ENCODE results near the gene SCG3.
A peak's percentile ranks its signal among the peaks of the same experiment; 100 is the strongest.

SCG3 gene

DNA sequence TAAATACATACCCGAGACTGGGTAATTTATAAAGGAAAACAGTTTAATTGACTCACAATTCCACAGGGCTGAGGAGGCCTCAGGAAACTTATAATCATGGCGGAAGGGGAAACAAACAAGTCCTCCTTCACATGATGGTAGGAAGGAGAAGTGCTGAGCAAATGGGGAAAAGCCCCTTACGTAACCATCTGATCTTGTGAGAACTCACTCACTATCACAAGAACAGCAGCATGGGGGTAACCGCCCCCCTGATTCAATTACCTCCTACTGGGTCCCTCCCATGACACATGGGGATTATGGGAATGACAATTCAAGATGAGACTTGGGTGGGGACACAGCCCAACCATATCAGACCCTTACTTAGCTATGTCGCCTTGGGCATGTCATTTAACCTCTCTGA lies 27.7 kb downstream of the SCG3 start:
- no peaks in the 10 kb centered on the region for H3K36me3 ChIP-seq (ENCODE audit: control insufficient read depth, insufficient read depth, low read length)
- no peaks in the 10 kb centered on the region for H3K4me1 ChIP-seq (ENCODE audit: control insufficient read depth, insufficient read depth, low read length, poor library complexity, severe bottlenecking)
- no peak overlapping the region for H3K27ac ChIP-seq (ENCODE audit: low read depth, low read length, severe bottlenecking)
- H3K4me3 ChIP-seq (ENCODE audit: extremely low read depth, insufficient read depth, low read length, poor library complexity, severe bottlenecking) = no peak overlapping the region
- no peaks in the 10 kb centered on the region for H3K9me3 ChIP-seq (ENCODE audit: control insufficient read depth, low read length)
- WGBS, 2 experiments (ENCODE audit: insufficient coverage in 2 of 2) = 82 to 92% methylated on average over 2 of the region's 5 CpGs

DNA sequence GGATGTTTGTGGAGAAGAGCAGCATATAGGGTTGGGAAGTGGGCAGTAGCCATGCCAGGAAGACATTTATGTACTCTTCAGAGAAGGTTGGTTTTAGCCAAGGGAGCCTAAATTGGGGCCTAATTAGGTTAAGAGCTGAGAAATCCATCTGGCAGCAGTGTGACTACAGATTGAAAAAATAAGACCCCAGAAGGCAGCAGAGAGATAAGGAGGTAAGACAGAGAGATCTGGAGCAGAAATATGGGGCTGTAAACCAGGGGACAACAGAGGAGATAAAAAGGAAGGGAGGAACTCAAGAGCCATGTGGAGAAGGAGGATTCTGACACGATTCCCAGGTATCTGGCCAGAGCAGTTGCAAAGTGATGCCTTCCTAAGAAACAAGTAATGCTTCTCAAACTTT lies 32.9 kb downstream of the SCG3 start:
- no peak overlapping the region for H3K27ac ChIP-seq (ENCODE audit: low read depth, low read length, severe bottlenecking)
- H3K36me3 ChIP-seq (ENCODE audit: control insufficient read depth, insufficient read depth, low read length) = no peaks in the 10 kb centered on the region
- H3K4me1 ChIP-seq (ENCODE audit: control insufficient read depth, insufficient read depth, low read length, poor library complexity, severe bottlenecking) = no peaks in the 10 kb centered on the region
- no peak overlapping the region for H3K4me3 ChIP-seq (ENCODE audit: extremely low read depth, insufficient read depth, low read length, poor library complexity, severe bottlenecking)
- no peaks in the 10 kb centered on the region for H3K9me3 ChIP-seq (ENCODE audit: control insufficient read depth, low read length)
- WGBS, 2 experiments (ENCODE audit: insufficient coverage in 2 of 2) = 89 to 100% methylated on average over 1 of the region's 1 CpG

DNA sequence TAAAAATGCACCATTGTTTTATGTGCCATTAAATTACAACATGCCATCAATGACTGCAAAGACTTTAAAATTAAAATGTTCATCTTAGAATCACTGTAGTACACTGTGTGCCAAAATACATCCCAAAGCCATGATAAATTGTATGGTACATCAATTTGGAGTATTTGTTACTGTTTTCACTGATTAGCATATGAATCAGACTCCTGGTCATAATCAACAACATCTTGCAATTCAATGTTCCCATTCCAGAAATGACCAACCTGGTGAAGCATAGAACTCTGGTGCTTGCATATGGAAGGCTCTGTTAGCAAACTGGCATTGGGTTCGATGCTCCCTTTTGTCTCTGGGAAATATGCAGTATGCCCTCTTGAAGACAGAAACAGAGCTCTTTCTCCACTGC lies 33.6 kb downstream of the SCG3 start:
- Histone ChIP-seq H3K9me3 (ENCODE audit: control insufficient read depth, low read length) (no peaks in the 10 kb centered on the region), H3K4me3 (ENCODE audit: extremely low read depth, insufficient read depth, low read length, poor library complexity, severe bottlenecking) (no peak overlapping the region), H3K4me1 (ENCODE audit: control insufficient read depth, insufficient read depth, low read length, poor library complexity, severe bottlenecking) (no peaks in the 10 kb centered on the region), H3K27ac (ENCODE audit: low read depth, low read length, severe bottlenecking) (no peak overlapping the region), H3K36me3 (ENCODE audit: control insufficient read depth, insufficient read depth, low read length) (no peaks in the 10 kb centered on the region)
- WGBS, 2 experiments (ENCODE audit: insufficient coverage in 2 of 2) = 70 to 77% methylated on average over 1 of the region's 1 CpG

DNA sequence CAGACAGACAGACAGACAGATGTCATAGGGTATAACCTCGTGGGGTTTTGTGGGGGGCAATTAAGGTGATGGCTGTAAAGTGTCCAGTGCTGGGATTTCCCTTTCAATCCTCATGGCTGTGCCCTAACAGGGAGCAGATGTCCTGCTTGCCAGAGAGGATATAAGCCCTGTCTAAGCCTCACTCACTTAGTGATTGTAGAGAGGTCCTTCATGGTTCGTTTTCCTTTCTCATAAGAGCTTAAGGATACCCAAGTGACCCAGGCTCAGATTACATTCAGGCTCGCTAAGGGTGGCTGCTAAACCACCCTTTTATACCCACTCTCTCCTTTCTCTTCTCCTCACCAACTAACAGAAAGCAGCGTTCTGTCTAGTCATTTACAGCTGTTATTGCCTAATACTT lies 36.9 kb downstream of the SCG3 start:
- H3K4me1 ChIP-seq (ENCODE audit: control insufficient read depth, insufficient read depth, low read length, poor library complexity, severe bottlenecking) = peaks cover 9% of the 10 kb centered on the region
- H3K27ac ChIP-seq (ENCODE audit: low read depth, low read length, severe bottlenecking) = no peak overlapping the region
- H3K9me3 ChIP-seq (ENCODE audit: control insufficient read depth, low read length) = no peaks in the 10 kb centered on the region
- H3K4me3 ChIP-seq (ENCODE audit: extremely low read depth, insufficient read depth, low read length, poor library complexity, severe bottlenecking) = no peak overlapping the region
- H3K36me3 ChIP-seq (ENCODE audit: control insufficient read depth, insufficient read depth, low read length) = no peaks in the 10 kb centered on the region
- WGBS, 2 experiments (ENCODE audit: insufficient coverage in 2 of 2) = 70 to 84% methylated on average over 2 of the region's 4 CpGs

DNA sequence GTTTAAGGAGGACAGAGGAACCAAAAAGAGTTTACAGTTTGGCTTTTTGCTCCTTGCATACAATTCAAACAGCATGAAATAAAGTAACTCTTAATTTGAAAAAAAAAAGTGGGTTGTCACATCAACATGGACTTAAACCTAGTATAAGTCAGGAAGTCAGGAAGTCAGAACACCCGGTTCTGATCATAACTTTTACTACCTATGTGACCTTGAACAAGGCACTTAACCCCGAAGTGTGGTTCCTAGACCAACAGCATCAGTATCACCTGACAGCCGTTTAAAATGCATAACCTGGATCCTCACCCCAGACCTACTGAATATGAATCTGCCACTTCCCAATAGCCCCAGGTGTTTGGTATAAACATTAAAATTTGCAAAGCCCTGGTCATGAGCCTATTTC lies 37.4 kb downstream of the SCG3 start:
- 100% methylated on average over 1 to 2 of the region's 3 CpGs for WGBS, 2 experiments (ENCODE audit: insufficient coverage in 2 of 2)
- no peak overlapping the region for H3K4me3 ChIP-seq (ENCODE audit: extremely low read depth, insufficient read depth, low read length, poor library complexity, severe bottlenecking)
- H3K27ac ChIP-seq (ENCODE audit: low read depth, low read length, severe bottlenecking) = no peak overlapping the region
- H3K9me3 ChIP-seq (ENCODE audit: control insufficient read depth, low read length) = no peaks in the 10 kb centered on the region
- no peaks in the 10 kb centered on the region for H3K36me3 ChIP-seq (ENCODE audit: control insufficient read depth, insufficient read depth, low read length)
- H3K4me1 ChIP-seq (ENCODE audit: control insufficient read depth, insufficient read depth, low read length, poor library complexity, severe bottlenecking) = peaks cover 9% of the 10 kb centered on the region

DNA sequence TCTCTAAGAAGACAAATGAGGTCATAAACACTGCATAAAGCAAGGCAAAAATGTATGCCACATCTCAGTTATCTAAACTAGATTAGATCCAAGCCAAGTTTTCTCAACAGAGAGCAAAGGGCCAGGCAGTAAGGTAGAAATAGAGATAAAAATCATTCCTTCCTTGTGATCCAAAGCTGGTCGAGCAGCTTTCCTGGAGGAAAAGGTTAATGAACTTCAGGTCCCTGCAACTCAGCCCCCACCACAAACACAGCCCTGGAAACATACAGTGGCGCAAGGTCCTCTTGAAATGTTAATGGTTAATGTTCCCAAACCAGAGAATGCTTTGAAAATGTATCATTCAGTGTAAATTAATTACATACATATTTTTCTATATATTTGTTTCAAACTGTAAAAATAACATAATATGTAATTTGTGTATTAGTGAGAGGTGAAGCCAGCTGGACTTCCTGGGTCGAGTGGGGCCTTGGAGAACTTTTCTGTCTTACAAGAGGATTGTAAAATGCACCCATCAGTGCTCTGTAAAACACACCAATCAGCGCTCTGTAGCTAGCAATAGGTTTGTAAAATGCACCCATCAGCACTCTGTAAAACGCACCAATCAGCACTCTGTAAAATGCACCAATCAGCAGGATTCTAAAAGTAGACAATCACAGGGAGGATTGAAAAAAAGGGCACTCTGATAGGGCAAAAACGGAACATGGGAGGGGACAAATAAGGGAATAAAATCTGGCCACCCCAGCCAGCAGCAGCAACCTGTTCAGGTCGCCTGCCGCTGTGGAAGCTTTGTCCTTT lies 39.1 kb downstream of the SCG3 start:
- no peaks in the 10 kb centered on the region for H3K36me3 ChIP-seq (ENCODE audit: control insufficient read depth, insufficient read depth, low read length)
- H3K9me3 ChIP-seq (ENCODE audit: control insufficient read depth, low read length) = no peaks in the 10 kb centered on the region
- 63 to 75% methylated on average over 3 to 6 of the region's 8 CpGs for WGBS, 2 experiments (ENCODE audit: insufficient coverage in 2 of 2)
- peaks cover 17% of the 10 kb centered on the region for H3K4me1 ChIP-seq (ENCODE audit: control insufficient read depth, insufficient read depth, low read length, poor library complexity, severe bottlenecking)
- H3K27ac ChIP-seq (ENCODE audit: low read depth, low read length, severe bottlenecking) = no peak overlapping the region
- H3K4me3 ChIP-seq (ENCODE audit: extremely low read depth, insufficient read depth, low read length, poor library complexity, severe bottlenecking) = no peak overlapping the region

DNA sequence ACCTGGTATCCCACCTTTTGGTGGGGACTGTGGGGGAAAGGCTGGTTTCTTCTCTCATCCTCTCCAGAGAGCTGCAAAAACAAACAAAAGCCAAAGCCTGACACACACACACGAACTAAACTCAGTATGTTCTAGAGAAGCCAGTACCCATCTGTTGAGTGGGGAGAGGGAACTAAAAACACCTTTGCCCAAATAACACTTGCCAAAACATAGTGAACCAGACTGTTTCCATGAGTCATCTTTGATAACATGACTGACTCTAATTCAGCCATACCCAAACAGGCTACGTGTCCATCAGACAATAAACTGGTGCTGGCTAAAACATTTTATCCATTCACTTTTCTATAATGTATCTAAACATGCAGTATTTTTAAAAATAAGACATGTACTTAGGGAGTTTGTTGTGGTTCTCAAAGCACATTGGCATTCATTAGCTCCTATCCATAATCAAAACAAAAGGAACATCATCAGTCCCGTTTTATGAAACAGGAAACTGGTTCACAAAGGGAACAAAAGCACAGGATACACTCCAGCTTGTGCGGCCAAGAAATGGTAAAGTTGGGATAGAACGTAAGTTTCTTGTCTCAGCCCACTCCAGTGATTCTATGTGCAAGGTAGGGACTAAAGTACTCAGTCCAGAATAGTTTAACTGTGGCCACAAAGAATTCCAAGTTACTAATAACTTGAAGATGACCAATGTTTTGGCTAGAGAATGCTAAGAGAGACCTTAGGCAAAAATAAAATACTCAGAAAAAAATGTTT lies 40.1 kb downstream of the SCG3 start:
- no peaks in the 10 kb centered on the region for H3K9me3 ChIP-seq (ENCODE audit: control insufficient read depth, low read length)
- H3K36me3 ChIP-seq (ENCODE audit: control insufficient read depth, insufficient read depth, low read length) = no peaks in the 10 kb centered on the region
- no peak overlapping the region for H3K4me3 ChIP-seq (ENCODE audit: extremely low read depth, insufficient read depth, low read length, poor library complexity, severe bottlenecking)
- 83 to 86% methylated on average over 2 to 3 of the region's 5 CpGs for WGBS, 2 experiments (ENCODE audit: insufficient coverage in 2 of 2)
- no peak overlapping the region for H3K27ac ChIP-seq (ENCODE audit: low read depth, low read length, severe bottlenecking)
- H3K4me1 ChIP-seq (ENCODE audit: control insufficient read depth, insufficient read depth, low read length, poor library complexity, severe bottlenecking) = peaks cover 25% of the 10 kb centered on the region

DNA sequence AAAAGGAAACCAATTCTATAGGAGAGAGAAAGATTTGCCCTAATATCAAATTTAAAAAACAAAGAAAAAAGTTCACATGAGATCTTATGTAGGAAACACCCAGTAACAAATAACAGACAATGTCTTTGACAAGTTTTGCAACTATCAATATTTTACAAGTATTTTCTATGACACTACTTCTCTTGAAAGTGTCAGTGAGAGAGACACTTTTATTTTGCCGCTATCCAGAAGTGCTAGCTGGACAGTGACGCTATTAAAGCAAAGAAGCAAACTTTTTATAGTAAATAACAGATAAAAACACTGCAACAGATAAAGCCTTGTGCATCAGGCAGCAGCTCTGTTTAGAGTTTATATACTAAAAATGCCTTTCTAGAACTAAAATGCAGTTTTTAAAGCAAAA lies 42.9 kb downstream of the SCG3 start:
- peak overlapping the region; percentile 36 for H3K27ac ChIP-seq (ENCODE audit: low read depth, low read length, severe bottlenecking)
- no CpG with 5 or more reads among the region's 2 CpGs for WGBS, 2 experiments (ENCODE audit: insufficient coverage in 2 of 2)
- H3K4me1 ChIP-seq (ENCODE audit: control insufficient read depth, insufficient read depth, low read length, poor library complexity, severe bottlenecking) = peaks cover 42% of the 10 kb centered on the region

DNA sequence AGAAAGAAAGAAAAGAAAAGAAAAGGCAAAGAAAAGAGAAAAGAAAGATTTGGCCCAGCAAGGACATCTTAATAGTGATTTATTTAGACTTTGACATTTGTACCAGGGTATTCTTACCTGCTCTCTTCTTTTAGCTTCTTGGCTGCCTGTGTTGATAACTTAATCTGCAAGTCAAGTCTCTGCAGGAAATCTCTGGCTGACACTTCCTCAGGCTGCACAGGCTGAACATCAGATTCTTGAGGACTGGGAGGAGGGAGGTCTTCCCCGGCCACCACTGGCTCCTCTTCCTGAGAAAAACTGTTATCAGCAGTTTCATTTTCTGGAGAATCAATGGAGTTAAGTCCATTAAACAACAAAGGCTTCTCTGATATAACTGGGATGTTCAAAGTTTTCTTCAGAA lies 43.4 kb downstream of the SCG3 start:
- no peaks in the 10 kb centered on the region for H3K9me3 ChIP-seq (ENCODE audit: control insufficient read depth, low read length)
- no CpG with 5 or more reads among the region's 1 CpG for WGBS, 2 experiments (ENCODE audit: insufficient coverage in 2 of 2)
- H3K4me1 ChIP-seq (ENCODE audit: control insufficient read depth, insufficient read depth, low read length, poor library complexity, severe bottlenecking) = peaks cover 42% of the 10 kb centered on the region
- H3K36me3 ChIP-seq (ENCODE audit: control insufficient read depth, insufficient read depth, low read length) = no peaks in the 10 kb centered on the region
- H3K27ac ChIP-seq (ENCODE audit: low read depth, low read length, severe bottlenecking) = peak overlapping the region; percentile 55
- no peak overlapping the region for H3K4me3 ChIP-seq (ENCODE audit: extremely low read depth, insufficient read depth, low read length, poor library complexity, severe bottlenecking)

More for the DNA sequence above, 42.9 kb downstream of the SCG3 start:
- Histone ChIP-seq H3K4me3 (ENCODE audit: extremely low read depth, insufficient read depth, low read length, poor library complexity, severe bottlenecking) (no peak overlapping the region), H3K36me3 (ENCODE audit: control insufficient read depth, insufficient read depth, low read length) (no peaks in the 10 kb centered on the region), H3K9me3 (ENCODE audit: control insufficient read depth, low read length) (no peaks in the 10 kb centered on the region)

DNA sequence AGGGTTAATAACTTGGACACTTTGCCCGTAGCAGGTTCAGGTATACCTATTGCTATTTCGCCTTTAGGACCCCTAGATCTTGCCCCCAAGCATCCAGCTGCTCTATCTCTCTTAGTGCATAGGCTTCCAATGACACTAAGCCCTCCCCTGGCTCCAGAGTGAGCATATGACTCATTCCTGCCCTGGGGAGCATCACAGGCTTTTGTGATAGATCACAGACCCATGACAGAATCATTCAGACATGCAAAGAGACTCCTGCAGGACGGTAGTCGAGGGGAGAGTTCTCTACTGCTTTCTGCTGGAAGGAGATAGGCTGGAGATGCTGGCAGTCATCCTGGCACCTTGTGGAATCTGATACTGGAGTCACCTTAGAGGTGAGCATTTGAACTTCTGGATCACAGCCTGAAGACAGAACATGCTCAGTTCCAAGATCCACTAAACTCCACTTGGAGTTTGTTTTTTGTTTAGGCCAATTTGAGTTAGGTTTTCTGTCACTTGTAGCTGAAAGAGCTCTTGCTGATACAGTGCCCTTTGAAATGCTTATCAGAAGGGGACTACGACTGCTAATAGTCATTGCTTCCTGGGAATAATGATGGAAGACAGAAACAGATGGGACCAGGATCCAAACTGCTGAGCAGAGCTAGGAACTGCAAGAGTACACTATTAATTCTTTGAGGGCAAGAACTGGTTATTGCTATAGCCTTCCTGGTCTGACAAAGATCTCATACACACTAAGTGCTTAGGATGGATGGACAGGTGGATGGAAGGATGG lies 45.2 kb downstream of the SCG3 start:
- H3K36me3 ChIP-seq (ENCODE audit: control insufficient read depth, insufficient read depth, low read length) = no peaks in the 10 kb centered on the region
- H3K27ac ChIP-seq (ENCODE audit: low read depth, low read length, severe bottlenecking) = peak overlapping the region; percentile 96
- no peaks in the 10 kb centered on the region for H3K9me3 ChIP-seq (ENCODE audit: control insufficient read depth, low read length)
- peaks cover 43% of the 10 kb centered on the region for H3K4me1 ChIP-seq (ENCODE audit: control insufficient read depth, insufficient read depth, low read length, poor library complexity, severe bottlenecking)
- WGBS, 2 experiments (ENCODE audit: insufficient coverage in 2 of 2) = 6 to 7% methylated on average over 3 to 4 of the region's 5 CpGs
- H3K4me3 ChIP-seq (ENCODE audit: extremely low read depth, insufficient read depth, low read length, poor library complexity, severe bottlenecking) = no peak overlapping the region

Measured in mesodermal cell (in vitro differentiated cells).